NCI-H82 treated with DMSO at 0.1 percent for 48 hours (cell line): ENCODE results near the gene RNU1-4.
"Not testable (repeated sequence)": the region's sequence is repeated elsewhere in the genome, so short reads cannot be mapped to it uniquely, and the experiment has no call there.

Source experiments
- DNase-seq: peaks from one replicate; lab custom pipeline; 2025; ENCODE audit not compliant: unreplicated experiment; lab: John Stamatoyannopoulos, UW

The RNU1-4 gene

DNA sequence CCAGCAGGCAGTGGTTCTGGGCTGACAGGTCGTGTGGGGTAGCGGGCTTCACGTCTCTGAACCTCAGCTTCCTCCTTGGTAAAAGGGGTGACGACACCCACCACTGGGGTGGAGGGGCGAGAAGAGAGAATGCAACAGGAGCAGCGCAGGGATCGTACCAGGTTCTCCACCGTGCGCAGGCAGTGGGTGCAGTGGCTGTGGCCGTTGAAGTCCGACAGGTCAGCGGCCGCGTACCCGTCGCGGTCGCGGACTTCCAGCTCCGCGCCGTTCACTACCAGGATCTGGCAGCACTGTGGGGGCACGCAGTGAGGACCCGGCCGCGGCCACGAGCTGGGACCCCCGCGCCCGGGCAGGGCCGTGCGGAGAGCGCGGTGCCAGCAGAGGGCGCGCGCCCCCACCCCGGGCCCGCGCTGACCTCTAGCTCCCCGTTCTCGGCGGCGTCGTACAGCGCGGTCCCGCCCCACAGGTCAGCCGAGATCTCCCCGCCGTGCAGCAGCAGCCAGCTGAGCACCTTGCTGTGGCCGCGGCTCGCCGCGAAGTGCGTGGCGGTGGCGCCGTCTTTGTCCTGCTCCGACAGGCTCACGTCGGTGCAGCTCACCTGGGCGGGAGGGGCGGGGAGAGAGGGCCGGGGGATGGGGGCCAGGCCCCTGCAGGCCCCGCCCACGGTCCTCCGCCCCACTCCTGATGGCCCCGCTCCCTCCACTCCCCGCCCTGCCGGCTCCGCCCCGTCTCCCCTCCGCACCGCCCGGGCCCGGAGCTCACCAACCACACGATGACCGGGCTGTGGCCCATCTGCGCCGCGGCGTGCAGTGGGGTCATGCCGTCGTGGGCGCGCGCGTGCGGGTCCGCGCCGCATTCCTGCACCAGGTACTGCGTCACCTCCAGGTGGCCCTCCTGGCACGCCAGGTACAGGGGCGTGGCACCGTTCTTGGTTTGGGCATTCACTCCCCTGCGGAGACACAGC is 32.9 kb upstream of the RNU1-4 start:
- DNase-seq = not testable (repeated sequence)

DNA sequence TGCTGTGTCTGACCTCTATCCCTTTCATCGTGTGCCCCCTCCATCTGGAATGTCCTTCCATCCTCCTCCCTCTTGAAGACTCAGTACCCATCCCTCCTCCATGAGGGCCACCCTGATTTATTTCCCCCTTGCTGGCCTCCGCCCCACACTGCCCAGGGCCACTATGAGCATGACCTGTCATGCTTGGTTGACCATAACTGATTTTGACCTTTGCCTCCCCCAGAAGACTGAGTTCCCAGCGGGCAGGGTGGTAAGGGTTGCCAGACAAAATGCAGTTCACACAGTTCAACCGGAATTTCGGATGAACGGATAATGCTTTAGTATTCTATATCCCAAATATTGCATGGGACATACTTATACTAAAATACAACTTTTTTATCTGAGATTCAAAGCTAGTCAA is 31.6 kb upstream of the RNU1-4 start:
- not testable (repeated sequence) for DNase-seq

DNA sequence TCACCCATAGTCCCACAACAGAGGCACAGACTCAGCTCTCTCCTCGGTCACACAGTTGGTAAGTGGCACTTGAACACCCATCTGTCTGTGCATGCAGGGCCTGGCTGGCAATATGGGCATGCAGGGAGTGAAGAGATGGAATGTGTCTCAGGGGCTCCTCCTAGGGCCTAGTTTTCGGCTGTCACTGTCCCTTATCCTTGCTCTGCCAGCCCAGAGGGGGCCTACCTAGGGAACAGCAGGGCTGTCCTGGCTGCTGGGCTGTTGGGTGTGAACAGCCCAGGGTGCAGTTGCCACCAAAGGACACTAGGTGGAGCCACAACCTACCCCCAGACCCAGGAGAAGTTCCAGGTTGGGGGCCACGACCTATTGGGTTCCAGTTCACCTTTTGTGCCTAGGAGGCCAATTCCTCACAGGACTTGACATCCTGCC is 30.6 kb upstream of the RNU1-4 start:
- DNase-seq = not testable (repeated sequence)

DNA sequence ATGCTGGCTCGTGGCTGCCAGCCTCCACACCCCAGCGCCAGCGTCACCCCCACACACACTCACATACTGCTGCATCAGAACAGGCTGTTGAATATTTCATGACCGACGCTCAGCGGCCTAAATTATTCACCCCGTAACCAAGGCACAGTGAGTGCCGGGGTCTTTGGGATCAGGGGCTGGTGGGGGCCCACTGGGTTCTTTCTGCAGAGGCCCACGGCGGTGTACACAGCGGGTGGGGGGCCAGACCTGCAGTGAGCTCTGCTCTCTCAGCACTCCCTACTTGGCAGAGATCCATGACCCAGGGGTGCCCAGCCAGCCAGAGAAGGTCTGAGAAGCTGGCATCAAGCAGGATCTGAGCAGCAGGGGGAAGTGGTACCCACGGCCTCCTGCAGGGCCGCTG is 29.7 kb upstream of the RNU1-4 start:
- not testable (repeated sequence) for DNase-seq

DNA sequence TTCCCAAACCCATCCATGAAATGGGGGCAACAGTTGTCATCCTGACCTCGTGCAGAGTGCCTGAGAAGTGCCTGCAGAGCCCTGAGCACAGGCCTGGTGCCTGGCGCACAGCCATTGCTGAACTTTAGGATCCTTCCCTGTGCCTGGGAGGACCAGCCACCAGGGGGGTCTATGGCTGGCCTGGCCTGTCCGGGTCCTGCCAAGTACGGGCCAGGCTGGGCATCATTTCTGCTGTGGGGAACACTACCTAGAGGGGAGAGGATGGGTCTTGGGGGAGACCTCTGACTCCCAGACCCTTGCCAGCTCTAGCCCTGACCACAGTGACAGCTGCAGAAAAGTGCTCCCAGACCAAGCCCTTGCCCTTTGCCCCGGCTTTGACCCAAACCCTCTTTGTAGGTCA is 28.2 kb upstream of the RNU1-4 start:
- not testable (repeated sequence) for DNase-seq

DNA sequence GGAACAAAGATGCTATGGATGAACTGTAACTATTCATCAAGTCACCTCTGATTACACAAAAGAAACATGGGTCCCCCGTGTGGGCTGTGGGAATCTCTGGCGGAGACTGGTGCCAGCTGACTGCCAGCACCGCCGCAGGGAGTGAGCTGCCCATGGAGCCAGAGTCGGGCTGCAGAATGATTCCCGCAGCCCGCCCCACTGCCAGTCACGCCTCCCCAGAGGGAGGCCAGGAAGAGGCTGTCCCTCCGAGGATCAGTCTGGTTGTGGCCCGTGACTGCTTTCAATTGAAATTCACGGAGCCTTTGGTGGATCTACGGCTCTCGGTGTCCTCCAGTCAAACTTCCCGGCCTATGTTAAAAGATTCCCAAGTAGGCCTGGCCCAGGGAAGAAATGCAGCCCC is 27.7 kb upstream of the RNU1-4 start:
- DNase-seq = not testable (repeated sequence)

DNA sequence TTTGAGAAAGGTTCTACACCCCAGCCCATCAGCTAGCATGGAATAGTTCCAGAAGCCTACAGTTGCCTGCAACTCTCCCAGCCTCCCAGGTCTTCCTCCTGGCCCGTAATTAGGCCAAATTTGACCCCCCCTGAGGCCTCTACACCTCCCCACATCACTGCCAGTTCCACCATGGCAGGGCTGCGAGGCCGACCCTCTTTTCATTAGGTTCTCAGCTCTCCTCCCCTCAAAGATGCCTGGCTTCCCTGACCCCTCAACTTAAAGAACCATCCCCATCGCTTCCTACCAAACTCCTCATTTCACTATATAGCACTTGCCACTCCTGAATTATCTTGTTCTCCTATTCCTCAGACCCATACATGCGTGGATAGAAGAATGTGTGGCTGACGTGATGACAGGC is 27.3 kb upstream of the RNU1-4 start:
- not testable (repeated sequence) for DNase-seq

DNA sequence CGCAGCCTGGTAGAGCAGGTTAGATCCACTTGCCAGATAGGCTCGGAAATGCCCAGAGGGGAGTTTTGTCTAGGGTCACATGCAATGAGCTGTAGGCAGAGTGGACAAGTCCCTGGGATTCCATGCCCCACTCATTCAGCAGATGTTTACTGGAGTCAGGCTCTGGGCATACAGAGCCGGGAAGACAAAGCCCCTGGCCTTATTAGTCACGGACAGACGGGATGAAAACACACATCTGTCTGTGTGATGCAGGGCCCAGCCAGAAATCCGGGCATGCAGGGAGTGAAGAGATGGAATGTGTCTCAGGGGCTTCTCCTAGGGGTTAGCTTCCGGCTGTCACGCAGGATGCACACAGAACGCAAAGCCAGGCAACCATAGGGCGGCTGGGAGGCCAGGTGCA is 26.8 kb upstream of the RNU1-4 start:
- not testable (repeated sequence) for DNase-seq

DNA sequence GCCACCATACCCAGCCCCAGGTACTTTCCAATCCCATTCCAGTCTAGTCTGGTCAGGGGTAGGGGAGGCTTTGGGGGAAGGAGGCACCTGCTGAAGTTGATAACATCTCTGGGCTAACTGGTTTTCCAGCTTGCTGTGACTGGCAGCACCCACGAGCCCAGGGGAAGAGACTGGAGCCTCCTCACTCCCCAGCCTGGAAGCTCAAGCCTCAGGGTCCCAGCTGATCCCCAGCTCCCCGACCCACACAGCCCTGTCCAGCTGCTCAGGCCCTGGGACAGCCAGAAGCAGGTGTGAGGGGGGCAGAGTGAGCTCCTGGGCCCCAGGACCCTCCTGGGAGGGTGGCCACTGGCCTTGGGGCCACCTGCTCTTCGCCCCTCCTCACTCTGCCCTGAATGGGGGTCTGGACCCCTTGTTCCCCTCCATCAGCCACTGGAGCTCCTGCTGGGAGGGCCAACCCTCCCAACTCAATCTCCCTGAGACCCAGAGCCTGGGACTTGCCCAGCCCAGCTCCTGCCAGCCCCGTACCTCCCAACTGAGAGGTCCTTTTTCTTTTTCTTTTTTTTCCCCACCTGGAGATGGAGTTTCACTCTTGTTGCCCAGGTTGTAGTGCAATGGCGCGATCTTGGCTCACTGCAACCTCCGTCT is 23.5 kb upstream of the RNU1-4 start:
- DNase-seq = no peak

DNA sequence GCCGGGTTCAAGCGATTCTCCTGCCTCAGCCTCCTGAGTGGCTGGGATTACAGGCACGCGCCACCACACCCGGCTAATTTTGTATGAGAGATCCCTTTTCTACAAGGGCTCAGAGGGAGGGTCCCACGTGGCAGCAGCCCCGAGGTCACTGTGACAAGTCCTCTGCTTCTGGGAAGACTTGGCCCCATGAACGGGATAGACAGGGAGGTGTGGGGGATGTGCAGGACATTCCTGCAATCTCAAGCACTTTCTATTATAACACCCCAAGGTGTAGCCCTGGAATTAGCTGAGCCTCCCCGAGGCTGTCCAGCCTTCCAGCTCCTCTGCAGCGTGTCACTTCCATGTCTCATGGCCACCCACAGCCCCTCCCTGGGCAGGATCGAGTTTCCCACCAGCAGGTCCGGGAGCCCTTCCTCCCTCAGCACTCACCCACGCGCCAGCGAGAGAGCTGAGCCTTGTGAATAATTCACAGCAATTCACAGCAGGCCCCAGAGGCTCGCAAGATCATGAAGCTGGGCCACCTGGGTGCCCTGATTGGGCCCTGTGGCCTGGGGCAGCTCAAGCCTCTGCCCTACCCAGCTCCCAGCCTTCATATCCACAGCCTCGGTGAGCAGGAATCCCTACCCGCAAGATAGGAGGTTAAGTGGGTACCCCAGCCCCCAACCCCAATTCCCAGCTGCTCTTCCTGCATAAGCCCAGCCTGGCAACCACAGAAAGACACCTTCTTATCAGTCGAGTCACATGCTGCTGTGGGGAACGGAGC is 22.8 kb upstream of the RNU1-4 start:
- no peak for DNase-seq

DNA sequence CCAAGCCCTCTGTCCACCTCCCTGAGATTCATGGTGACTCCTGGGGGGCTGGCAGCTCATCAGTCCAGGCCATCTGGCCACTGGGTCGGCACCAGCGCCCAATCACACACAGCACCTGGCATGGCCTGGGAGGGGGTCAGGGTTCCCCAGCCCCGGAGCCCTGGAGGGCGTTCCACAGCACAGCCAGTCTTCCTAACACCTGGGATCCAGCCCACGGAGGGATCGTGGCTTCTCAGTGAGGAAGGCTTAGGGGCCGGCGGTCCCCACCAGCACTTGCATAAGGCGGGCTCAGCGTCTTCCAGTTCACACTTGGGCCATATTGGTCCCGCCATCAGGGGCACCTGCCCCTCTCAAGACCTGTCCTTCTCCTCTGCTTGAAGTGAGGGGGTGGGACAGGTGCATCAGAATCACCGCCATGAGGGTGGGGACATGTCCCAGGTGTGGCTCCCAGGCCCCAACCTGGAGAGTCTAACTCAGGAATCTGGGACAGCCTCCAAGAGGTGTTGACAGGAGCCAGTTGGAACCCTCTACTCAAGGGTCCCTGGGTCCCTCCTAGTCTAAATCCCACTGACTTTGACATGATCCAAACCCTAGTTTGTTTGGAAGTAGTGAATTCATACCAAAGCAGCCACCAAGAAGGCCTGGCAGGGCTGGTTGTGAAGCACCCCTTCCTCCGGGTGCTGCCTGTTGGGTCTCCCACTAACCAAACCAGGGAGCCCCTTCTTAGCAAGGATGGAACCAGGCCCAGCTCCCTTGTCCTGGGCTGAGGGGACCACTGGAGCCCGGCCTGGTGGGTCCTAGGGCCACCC is 22.0 kb upstream of the RNU1-4 start:
- DNase-seq = not testable (repeated sequence)

DNA sequence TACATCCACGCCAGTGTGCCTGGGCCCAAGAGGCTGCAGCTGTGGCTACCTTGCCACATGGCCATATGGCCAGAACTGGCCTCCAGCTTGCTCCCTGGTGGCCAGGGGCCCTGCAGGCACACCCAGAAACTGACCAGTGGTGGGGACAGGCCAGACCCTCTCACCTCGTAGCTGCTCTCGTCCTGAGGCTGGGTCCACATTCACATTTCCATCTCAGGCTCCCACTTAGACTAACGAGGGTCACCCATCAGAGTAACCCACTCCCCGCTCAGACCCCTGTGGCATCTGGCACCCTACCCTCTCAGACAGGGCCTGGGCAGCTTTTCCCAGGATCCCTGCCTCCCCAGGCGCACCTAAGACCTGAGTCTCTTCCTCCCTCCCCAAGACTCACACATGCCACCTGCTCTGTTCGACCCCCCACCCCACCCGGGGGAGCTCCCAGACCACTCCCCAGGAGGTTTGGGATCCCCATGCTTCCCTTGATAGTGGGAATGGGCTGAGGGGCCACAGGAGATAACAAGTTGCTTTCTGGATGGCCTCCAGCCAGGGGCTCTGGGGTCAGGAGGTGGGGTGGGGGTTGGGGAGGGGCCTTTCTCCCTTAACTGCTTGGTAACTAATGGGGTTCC is 21.3 kb upstream of the RNU1-4 start:
- no peak for DNase-seq

DNA sequence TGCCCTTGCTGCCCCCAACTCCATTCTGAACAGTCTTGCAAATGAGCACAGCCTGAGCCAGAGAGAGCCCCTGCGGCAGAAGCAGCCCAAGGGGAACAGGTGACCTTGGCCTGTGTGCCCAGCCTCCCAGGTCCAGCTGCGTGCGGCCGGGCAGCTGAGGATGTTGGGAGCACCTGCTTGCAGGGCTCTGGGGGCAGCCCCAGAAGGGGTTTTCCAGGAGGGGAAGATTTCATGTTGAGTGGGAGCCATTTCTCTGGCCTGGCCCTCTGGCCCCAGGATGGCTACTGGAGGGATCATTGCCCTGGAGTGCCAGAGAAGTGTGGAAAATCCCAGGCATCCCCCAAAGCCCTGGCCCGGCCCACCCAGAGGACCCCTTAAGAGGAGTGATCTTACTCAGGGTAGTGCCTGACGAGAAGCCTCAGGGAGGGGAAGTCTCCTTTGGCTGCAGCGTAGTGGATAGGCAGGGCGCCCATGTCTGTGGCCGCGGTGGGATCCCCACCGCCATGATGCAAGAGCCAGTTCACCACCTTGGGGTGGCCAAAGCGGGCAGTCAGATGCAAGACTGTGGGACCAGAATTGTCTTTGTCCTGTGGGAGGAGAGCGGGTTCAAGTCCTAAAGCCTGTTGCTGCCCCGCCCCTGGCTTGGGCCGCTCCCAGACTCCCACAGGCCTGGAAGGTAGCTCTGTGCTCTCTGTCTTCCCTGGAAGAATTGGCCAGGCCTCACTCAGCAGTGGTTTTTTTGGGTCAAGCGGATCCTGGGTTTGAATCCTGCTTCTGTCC is 20.6 kb upstream of the RNU1-4 start:
- no peak for DNase-seq

DNA sequence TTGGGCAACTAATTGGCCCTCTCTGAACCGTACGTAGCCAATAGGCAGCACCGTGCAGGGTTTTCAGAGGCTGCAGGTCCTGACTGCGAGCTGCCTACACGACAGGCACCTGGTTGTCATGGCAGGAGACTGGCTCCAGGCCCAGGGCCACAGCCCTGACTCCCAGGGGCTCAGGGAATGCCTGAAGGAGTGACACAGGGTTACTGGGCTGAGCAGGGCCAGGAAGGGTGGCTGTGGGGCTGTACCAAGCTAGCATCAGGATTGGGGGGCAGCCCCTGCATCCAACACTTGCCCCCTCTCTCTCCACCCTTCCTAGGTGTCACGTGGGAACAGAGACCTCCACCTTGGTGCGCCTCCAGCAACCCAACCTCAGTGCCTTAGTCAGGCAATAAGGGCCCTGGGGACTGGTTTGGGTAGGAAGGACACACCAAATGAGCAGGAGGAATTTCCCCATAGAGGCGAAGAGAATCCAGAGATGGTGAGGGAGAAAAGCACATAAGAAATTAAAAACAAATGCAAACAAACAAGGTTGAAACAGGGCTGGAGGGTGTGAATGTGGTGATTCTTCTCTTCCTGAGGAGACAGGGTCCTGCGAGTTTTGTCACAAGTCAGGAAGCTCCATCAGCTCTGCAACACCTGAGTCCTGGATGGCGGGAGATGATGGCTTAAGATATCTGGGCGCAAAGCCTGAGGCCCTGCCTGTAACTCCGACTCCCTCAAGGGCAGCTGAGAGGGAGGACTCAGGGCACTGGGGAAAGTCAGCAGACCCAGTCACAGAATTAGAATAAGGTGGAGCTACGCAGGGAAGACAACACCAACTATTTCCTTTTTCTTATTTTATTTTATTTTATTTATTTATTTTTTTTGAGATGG is 19.7 kb upstream of the RNU1-4 start:
- DNase-seq = no peak

DNA sequence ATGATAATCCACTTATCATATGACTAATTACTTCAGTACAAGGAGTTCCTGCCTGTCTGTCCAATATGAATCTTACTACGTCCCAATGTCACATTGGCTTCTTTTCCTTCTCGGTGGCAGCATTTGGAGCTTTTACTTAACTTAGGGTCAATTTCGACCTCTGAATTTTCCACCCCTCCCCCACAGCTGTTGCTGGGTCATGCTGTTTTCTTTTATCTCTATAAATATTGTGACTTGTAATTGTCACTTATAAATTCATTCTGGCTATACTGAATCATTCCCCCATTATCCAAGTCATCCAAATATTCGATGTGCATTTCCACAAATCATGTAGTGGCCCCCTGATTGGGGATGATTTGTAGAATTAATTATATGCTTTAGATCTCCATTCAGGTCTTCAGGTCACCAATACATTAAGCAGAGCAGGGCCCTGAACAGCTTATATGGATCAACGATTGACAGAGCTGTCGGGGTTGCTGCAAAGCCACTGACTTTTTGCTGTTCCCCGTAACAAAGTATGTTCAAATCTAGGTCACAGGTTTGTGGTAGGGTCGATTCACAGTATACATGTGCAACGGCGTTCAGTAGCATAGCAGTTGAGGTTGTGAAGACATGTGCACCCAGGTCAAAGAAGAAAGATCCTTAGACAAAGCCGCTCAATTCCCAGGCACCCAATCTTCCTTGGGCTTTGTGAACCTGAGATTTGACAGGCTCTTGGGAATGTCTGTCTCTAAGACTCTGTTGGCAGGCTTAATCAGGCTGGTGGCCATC is 18.3 kb upstream of the RNU1-4 start:
- DNase-seq = no peak

DNA sequence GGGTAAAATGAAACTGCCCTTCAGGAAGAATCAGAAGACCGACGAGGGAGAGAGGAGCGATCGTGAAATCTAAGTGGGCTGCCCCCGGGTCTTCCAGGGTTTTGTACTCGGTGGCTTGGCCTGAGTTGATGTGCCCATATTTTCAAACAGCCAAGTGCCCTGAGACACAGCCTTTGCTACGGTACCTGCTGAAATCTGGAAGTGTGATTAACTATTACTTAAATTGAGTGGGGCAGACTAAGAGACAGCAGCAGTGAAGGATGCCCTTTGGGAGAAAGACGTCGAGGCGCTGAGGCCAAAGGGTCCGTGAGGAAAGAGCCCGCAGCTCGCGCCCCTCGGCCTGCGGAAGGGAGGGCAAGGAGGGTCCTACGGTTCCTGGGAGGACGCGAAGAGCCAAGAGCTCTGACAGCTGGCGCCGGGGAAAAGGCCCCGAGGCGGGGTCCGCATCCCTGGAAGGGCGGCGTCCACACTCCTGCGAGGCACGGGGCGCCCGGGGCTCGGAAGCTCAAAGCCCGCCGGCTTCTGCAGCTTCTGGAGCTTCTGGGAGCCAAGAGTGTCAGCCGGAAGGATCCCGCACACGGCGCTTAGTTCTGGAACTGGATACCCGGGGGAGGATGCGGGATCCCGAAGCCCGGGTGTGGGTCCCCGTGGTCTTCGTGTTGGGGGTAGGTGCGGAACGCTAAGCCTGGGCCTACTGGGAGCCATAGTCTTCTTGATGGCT is 15.4 kb upstream of the RNU1-4 start:
- no peak for DNase-seq
